ENCODE measurements around the gene SCN7A.

The SCN7A gene

DNA sequence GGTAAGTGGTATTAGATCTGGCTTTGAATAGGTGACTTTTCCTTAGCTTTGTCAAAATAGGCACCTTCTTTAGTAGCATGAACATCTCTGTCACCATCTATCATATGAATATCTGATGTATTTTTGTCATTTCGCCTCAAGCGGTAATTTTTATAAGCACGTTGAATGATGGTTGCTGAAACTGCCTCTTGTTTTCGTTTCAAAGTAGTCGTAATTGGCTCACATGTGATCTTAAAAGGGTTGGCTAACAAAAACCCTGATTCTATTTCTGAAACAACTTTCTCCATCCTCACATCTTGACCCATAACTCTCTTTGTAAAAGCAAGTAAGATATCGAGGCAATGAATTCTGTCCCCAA, 88.5 kb downstream of the SCN7A start:
- no peak for DNase-seq (ENCODE audit: extremely low read depth, low read depth)
- TF ChIP-seq, protein P1, sequence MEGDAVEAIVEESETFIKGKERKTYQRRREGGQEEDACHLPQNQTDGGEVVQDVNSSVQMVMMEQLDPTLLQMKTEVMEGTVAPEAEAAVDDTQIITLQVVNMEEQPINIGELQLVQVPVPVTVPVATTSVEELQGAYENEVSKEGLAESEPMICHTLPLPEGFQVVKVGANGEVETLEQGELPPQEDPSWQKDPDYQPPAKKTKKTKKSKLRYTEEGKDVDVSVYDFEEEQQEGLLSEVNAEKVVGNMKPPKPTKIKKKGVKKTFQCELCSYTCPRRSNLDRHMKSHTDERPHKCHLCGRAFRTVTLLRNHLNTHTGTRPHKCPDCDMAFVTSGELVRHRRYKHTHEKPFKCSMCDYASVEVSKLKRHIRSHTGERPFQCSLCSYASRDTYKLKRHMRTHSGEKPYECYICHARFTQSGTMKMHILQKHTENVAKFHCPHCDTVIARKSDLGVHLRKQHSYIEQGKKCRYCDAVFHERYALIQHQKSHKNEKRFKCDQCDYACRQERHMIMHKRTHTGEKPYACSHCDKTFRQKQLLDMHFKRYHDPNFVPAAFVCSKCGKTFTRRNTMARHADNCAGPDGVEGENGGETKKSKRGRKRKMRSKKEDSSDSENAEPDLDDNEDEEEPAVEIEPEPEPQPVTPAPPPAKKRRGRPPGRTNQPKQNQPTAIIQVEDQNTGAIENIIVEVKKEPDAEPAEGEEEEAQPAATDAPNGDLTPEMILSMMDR (IDR thresholded peaks at IDR 0.05; ENCODE audit: low read depth, low read length), result no peak

DNA sequence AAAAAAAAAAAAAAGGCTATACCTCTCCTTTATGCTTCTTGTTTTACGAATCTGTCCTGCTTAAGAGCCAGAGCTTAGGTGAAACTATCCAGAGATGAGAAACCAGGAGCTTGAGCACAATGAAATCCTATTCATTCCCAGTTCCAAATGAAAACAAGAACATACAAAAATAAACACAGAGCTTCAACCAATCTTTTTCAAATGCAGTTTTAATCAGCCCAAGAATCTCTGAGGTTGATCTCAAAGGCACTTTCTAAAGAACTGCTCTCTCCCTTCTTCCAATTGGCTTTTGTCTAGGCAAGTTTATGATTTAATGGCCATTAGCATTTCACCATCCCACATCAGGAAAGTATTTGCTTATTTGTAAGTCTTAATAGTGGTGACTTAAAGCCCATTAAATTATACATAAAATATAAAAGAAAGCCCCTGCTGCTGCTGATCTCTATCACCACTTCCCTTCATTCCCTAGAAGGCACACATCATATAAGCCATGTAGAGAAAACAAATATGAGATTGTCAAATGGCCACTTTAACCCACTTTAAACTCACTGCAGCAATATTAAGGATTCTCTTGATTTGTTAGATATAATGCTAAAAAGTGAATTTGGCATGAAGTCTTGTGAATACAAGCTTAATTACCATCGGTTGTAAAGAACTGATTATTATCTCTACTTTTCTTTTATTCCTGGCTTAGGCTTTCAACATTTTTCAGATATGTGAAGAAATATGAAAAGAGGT, 89.0 kb downstream of the SCN7A start:
- no peak for DNase-seq (ENCODE audit: extremely low read depth, low read depth)
- TF ChIP-seq, protein P1 (IDR thresholded peaks at IDR 0.05; ENCODE audit: low read depth, low read length), result no peak

DNA sequence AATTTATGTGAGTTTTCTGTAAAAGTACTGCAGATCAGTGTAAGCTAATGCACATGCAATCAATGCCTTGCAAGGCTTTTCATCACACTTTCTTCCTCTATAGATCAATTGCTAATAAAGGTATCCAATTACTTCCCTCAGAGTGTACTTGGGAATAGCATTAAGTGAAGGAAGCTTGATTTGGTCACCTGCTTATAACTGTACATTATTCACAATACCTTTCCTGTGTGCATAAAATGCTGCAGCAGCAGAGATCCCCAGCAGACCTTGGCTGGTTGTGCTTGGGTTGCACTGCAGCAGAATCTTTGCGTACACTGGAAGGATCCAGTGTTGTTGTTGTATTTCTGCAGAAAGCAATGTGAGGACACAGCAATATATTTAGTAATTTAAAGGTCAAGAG, 99.8 kb downstream of the SCN7A start:
- no peak for DNase-seq (ENCODE audit: extremely low read depth, low read depth)
- TF ChIP-seq, protein P1 (IDR thresholded peaks at IDR 0.05; ENCODE audit: low read depth, low read length), result no peak

DNA sequence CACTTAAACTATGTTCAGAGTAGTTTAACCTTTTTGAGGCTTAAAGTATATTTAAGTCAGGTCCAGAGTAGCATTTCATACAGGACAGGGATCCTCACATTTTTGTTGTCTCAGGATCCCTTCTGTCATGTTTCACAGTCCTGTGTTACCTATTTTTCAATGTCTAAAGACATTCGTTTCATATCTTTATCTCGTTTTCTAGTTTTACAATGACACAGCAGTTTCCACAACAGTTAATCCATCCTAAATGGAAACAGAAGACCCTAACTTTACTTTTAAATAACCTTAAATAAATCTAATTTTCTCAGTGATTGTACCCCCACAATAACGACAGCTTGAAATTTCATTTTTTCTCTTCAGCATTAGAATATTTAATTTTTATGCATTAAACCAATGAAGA, 101.0 kb downstream of the SCN7A start:
- no peak for DNase-seq (ENCODE audit: extremely low read depth, low read depth)
- TF ChIP-seq, protein P1 (IDR thresholded peaks at IDR 0.05; ENCODE audit: low read depth, low read length), result no peak

DNA sequence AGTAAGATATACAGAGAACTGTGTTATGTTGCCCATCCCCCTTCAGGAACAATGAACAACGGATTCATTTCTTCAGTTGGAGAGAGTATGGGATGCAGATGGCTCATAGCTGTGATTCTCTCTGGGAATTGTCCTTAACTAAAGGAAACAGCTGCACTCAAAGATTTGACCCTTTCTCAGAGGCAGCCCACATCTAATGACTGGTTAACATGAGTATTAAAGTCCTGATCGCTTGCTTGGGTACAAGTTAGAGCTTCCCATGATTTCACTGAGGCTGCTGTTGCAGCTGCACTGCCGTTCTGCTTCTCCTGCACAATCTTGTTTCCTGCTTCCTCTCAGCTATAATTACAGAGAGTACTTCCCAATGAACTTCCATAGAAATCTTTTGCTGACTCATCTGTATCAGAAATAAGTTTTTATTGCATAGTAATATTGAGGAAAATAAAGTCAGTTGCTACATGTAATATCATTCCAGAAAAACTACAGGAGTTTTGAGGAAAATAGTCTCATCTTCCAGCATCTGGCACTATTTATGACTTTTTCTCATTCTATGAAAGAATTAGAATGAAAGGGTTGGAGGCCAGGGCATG, 105.5 kb downstream of the SCN7A start:
- no peak for DNase-seq (ENCODE audit: extremely low read depth, low read depth)
- TF ChIP-seq, protein P1 (IDR thresholded peaks at IDR 0.05; ENCODE audit: low read depth, low read length), result no peak

DNA sequence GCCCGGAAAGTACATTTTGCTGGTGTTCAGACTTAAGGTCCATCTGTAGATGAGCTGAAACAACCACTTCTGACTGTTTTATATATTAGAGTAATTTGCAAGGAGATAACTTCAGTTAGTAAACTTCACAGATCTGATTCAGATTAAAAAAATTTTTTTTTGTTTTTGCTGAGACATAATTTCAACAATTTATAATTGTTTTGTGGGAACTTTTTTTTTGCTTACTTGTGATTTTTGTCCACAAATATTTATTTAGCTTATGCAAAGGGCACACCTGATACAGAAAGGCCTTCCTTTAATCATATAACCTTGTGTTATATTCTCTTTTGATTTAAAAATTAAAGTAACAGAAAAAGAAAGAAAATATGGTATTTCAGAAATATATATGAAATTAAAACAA, 108.7 kb downstream of the SCN7A start:
- no peak for DNase-seq (ENCODE audit: extremely low read depth, low read depth)
- TF ChIP-seq, protein P1 (IDR thresholded peaks at IDR 0.05; ENCODE audit: low read depth, low read length), result no peak

DNA sequence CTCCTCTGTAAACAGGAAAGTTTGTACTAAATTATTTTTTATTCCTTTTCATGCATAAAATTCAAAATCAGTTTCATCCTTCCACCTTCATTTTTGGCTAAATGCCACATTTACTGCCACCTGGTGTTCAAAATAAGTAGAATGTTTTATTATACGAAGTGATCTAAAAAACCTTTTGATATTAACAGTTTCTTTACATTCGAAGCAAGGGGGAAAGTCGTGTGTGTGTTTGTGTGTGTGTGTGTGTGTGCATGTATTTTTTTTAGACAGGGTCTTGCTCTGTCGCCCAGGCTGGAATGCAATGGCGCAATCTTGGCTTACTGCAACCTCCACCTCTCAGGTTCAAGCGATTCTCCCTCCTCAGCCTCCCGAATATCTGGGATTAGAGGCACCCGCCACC, 109.3 kb downstream of the SCN7A start:
- DNase-seq (ENCODE audit: extremely low read depth, low read depth), result no peak
- TF ChIP-seq, protein P1 (IDR thresholded peaks at IDR 0.05; ENCODE audit: low read depth, low read length), result peak; percentile 26
